ENCODE measurements around the gene HNRNPR. TPM values are rescaled to one million over a fixed set of nuclear protein-coding genes. Genes with fewer than 3 reads are reported as not detected.

Gene HNRNPR
- total and polyA plus RNA-seq, 2 of the 8 experiments (the other 6 are each of a cell fraction or from before 2014, with no cell fraction given) = 110 to 214 TPM

GRCh38 chr1:23358310-23358875 lies 14.3 kb upstream of the HNRNPR start:
- Histone ChIP-seq H2BK120ac (replicated peaks; ENCODE audit: low read depth, low read length) (no peak overlapping the region), H4K8ac (ENCODE audit: extremely low read depth, insufficient read depth, low read length) (no peak overlapping the region), H3K27ac (ENCODE audit: low read depth, low read length) (no peak overlapping the region), H3K9me3 (ENCODE audit: insufficient read depth in 2 of 2, low read depth in 1 of 2, low read length in 1 of 2) (peaks cover 44 to 46% of the 10 kb centered on the region in 2 experiments), H3K27me3 (replicated peaks in 1 of 4; ENCODE audit: control insufficient read depth in 3 of 4, extremely low read depth in 1 of 4, insufficient read depth in 3 of 4, low read length in 3 of 4) (peaks cover 76 to 98% (median 88%) of the 10 kb centered on the region in 4 experiments), H2AFZ (ENCODE audit: low read length) (no peak overlapping the region), H3K4me3 (ENCODE audit: extremely low read depth in 1 of 4, insufficient read depth in 2 of 4, low read depth in 3 of 4, low read length in 4 of 4) (no peak overlapping the region), H3K14ac (ENCODE audit: insufficient read length) (no peak overlapping the region), H4K91ac (replicated peaks; ENCODE audit: insufficient read length, low read length) (no peak overlapping the region), H2BK5ac (ENCODE audit: low read depth, low read length) (no peak overlapping the region), H2BK20ac (ENCODE audit: low read length) (no peak overlapping the region), H3K56ac (replicated peaks; ENCODE audit: insufficient read length, low read depth, low read length) (no peak overlapping the region), H3K4ac (replicated peaks; ENCODE audit: insufficient read length, low read depth, low read length) (no peak overlapping the region), H3K79me2 (ENCODE audit: control insufficient read depth in 1 of 2, insufficient read depth in 2 of 2, low read length in 2 of 2) (no peaks in the 10 kb centered on the region), H3K23ac (ENCODE audit: insufficient read length) (no peak overlapping the region), H4K20me1 (replicated peaks in 1 of 2; ENCODE audit: control insufficient read depth in 1 of 2, insufficient read depth in 2 of 2, low read length in 2 of 2) (peaks cover 3 to 5% of the 10 kb centered on the region in 2 experiments), H3K4me1 (replicated peaks in 1 of 4; ENCODE audit: control insufficient read depth in 3 of 4, insufficient read depth in 4 of 4, low read length in 3 of 4) (no peaks in the 10 kb centered on the region), H2BK12ac (ENCODE audit: low read depth, low read length) (no peak overlapping the region), H2AK5ac (ENCODE audit: low read depth, low read length) (no peak overlapping the region), H3K36me3 (ENCODE audit: control insufficient read depth in 2 of 4, insufficient read depth in 4 of 4, low read length in 3 of 4) (peaks cover 0 to 42% (median 8%) of the 10 kb centered on the region in 4 experiments; a peak in 4 of 8 replicates), H4K5ac (ENCODE audit: insufficient read length, low read depth, low read length) (no peak overlapping the region), H3K79me1 (ENCODE audit: low read depth, low read length) (no peaks in the 10 kb centered on the region), H3K4me2 (ENCODE audit: insufficient read depth in 1 of 2, low read depth in 2 of 2, low read length in 2 of 2) (no peak overlapping the region), H2BK15ac (ENCODE audit: low read length) (no peak overlapping the region), H3K18ac (ENCODE audit: extremely low read depth, low read length) (no peak overlapping the region), H3K23me2 (ENCODE audit: low read depth, low read length) (no peaks in the 10 kb centered on the region; the same call in 1 of the 2 replicates), H3K9ac (replicated peaks in 1 of 4; ENCODE audit: extremely low read depth in 1 of 4, low read depth in 3 of 4, low read length in 3 of 4) (no peak overlapping the region)
- ChIA-PET CTCF (ENCODE audit: partially characterized antibody) (interaction anchor here (0.6 to 3.3 kb wide), 8 partner anchors 9 to 182 kb away, joined by 3 to 12 read pairs (median 3); no protein-coding TSS in a partner anchor), POLR2A (ENCODE audit: partially characterized antibody) (interaction anchor here (1.2 to 2.7 kb wide), 4 partner anchors 9 to 338 kb away, joined by 3 to 17 read pairs (median 12); no protein-coding TSS in a partner anchor)
- TF ChIP-seq POU5F1 (IDR thresholded peaks at IDR 0.05; ENCODE audit: low read depth, low read length) (no peak), EZH2 (IDR thresholded peaks at IDR 0.05; ENCODE audit: low read depth, low read length, severe bottlenecking) (no peak), CTBP2 (IDR thresholded peaks at IDR 0.05; ENCODE audit: borderline replicate concordance, insufficient read depth, insufficient read length, low read length) (no peak), CBX5 (IDR thresholded peaks at IDR 0.05; ENCODE audit: low read depth, low read length) (no peak), SP4 (IDR thresholded peaks at IDR 0.05; ENCODE audit: low read length) (no peak), CBX8 (IDR thresholded peaks at IDR 0.05; ENCODE audit: borderline replicate concordance, low read depth, low read length) (no peak), BCL11A (IDR thresholded peaks at IDR 0.05; ENCODE audit: low read depth in 2 of 2, low read length in 2 of 2) (no peak), KDM1A (IDR thresholded peaks at IDR 0.05; ENCODE audit: borderline replicate concordance, low read length) (no peak), POLR2AphosphoS5 (IDR thresholded peaks at IDR 0.05; ENCODE audit: low read depth, low read length) (no peak), RBBP5 (IDR thresholded peaks at IDR 0.05; ENCODE audit: borderline replicate concordance, low read depth, low read length) (no peak)
- 88% methylated on average over 3 of the region's 3 CpGs; no CpG with 5 or more reads in 1 of the 2 experiments for WGBS, 2 experiments (ENCODE audit: extremely low coverage in 1 of 2, insufficient coverage in 1 of 2, insufficient read length in 1 of 2, insufficient replicate concordance in 2 of 2, low coverage in 1 of 2, low lambda C conversion rate in 2 of 2, missing lambda C conversion rate in 1 of 2)
- FAIRE-seq (no peak), DNase-seq (ENCODE audit: low read depth in 1 of 2, low spot score in 2 of 2) (no peak)
